Left lobe of liver (tissue), 2 donors: ENCODE measurements around the gene TRPM5. TPM values are rescaled to one million over a fixed set of nuclear protein-coding genes. Genes with fewer than 3 reads are reported as not detected.

Experiments
- ATAC-seq: fragments of 200-7000 bp; cut with Tn5 transposase; one replicate; pipeline ENCODE4 v1.9.1; 2020; ENCODE audit warnings: mild to moderate bottlenecking, moderate library complexity
- DNase-seq: peaks from one replicate; pipeline ENCODE4 v3.0.0-alpha.2; 2020; ENCODE audit warnings: low spot score
- total RNA-seq: library from RNA; stranded (reverse); gene quantifications from one replicate; pipeline ENCODE4 v1.2.1, GENCODE V29; 2021
- donor health status: DM: no; HTN: no; CAD: no; lungs with moderate emphysema.
- donor health status: DM: no; HTN: yes; CAD: no.

The TRPM5 gene
- total RNA-seq, 1 donor from 2014 or later = not detected

GRCh38 chr11:2471048-2471803 lies 26.9 kb upstream of the TRPM5 start:
- DNase-seq = no peak
- ATAC-seq = no peak

DNA sequence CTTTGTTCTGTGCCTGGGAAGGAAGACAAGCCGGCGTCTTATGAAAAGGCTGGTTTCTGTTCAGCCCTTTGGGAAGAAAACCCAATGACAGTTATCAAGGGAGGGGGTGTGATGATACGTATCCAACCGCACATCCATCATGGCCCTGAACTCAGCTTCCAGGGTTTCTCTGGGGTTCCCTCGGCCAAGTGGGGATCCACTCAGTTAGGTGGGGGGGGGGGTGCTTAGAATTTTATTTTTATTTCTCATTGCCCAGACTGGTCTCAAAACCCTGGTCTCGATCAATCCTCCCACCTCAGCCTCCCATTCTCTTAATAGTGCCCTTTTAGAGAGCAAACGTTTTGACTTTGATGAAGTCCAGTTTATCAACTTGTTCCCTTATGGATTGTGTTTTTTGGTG lies 26.2 kb upstream of the TRPM5 start:
- no peak for DNase-seq
- no peak for ATAC-seq

- DNase-seq (no peak), ATAC-seq (no peak)
These were observed 24.3 kb upstream of the TRPM5 start for GRCh38 chr11:2468363-2469235.

- ATAC-seq = no peak
- peak; percentile 24 for DNase-seq
These were observed 23.4 kb upstream of the TRPM5 start for GRCh38 chr11:2467695-2468055.

- ATAC-seq (no peak), DNase-seq (no peak)
These were observed 22.8 kb upstream of the TRPM5 start for GRCh38 chr11:2466869-2467694.

DNA sequence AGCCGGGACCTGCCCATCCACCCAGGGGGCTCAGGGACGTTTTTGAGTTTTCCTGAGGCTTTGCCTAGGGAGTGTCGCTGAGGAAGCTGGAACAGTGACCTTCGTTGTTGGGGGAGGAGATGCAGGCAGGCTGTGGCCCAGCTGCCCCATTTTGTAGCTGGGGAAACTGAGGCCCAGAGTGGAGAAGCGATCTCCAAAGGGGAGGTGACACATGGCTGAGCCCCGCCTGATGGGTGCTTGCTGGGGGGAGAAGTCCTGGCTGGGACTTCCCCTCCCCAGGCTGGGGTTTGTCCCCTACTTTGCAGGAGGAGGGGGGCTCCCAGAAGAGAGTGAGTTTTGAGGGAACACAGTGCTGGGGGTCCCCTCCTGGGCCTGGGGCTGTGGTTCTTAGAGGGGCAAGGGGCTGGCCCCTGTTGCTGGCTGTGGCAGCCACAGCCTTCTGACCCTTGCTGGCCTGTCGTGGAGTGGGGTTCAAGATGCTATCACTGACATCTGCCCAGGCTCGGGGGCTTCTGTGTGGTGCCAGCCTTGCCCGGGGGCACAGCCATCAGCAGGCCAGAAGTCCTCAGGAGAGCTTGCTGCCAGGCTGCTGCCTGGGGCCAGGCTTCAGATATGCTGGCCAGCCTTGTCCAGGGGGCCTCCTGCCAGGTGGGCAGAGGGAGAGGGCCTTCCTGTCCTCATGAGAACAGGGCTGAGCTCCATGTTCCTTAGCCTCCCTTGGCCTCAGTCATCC lies 21.9 kb upstream of the TRPM5 start:
- no peak for DNase-seq
- no peak for ATAC-seq

- DNase-seq = no peak
- ATAC-seq = no peak
These were observed 21.1 kb upstream of the TRPM5 start for GRCh38 chr11:2465202-2466068.

GRCh38 chr11:2464451-2465165 lies 20.3 kb upstream of the TRPM5 start:
- DNase-seq (no peak), ATAC-seq (no peak)

- DNase-seq (no peak), ATAC-seq (no peak)
These were observed 19.5 kb upstream of the TRPM5 start for GRCh38 chr11:2463766-2464277.

DNA sequence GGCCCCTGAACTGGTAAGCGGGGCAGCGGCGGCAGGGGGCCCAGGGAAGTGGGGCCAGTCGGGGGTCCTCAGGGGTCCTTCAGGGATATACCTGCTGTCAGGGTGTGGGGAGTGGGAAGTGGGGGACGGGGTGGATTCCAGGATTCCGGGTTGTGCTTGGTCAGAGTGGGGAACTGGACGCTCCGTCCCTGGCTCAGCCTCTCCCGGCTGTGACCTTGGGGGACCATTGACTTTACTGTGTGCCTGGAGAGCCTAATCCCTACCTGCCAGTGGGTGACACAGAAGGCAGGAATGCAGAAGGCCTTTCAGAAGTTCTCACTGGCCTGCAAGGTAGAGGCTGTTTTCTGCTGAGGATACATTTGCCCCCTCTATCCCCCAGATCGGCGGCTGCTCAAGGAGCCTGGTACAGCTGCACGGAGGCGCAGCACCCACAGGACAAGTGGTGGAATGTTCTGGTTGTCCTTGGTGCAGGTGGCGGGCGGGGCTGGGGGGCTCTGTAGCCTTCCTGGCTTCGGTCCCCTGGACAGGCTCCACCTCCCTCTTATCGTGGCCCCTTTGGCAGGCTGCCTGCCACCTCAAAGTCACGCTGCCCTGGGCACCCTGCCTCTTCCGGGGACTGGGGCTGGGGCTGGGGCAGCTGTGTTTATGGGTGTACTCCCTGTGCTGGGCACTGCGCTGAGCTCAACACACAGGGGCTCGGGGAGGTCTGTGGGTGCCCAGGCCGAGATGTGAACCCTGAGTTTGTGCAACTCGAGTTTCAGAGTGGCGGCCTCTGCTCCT lies 18.9 kb upstream of the TRPM5 start:
- DNase-seq (no peak), ATAC-seq (peak; percentile 18)

GRCh38 chr11:2462543-2462985 lies 18.2 kb upstream of the TRPM5 start:
- ATAC-seq (no peak), DNase-seq (no peak)

DNA sequence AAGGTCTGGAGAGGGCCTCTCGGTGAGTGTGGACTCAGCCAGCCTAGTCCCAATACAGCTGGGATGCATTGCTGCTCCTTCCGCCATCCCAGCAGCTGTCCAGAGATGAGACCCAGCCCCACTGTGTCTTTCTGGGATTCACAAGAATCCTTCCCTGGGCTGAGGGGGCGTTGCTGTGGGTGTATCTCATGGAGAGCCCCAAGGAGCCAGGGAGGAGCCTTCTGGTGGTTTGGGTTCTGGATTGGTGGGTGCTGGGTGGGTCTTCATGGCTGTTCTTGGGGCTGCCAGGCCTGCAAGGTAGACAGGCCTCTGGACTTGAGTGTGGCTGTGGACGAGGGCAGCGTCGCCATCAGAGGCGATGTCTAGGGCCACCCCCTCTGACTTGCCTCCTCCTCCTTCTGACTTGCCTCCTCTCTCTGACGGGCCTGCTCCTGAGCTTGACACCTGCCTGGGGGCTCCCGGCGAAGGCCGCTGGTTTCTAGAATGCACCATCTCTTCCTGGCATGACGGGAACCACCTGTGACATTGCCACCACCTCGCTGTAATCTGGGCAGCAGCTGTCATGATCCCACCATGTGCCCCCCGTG lies 17.7 kb upstream of the TRPM5 start:
- ATAC-seq = no peak
- DNase-seq = no peak

GRCh38 chr11:2461253-2461955 lies 17.1 kb upstream of the TRPM5 start:
- no peak for DNase-seq
- ATAC-seq = no peak

- ATAC-seq = no peak
- DNase-seq = no peak
These were observed 16.4 kb upstream of the TRPM5 start for GRCh38 chr11:2460540-2461252.

- ATAC-seq = no peak
- DNase-seq = no peak
These were observed 15.7 kb upstream of the TRPM5 start for GRCh38 chr11:2459796-2460531.
